GM18502 (cell line): ENCODE results near the gene ATL1.
A peak's percentile ranks its signal among the peaks of the same experiment; 100 is the strongest.

Source experiments
- ATAC-seq: cut with Tn5 transposase; IDR thresholded peaks from one replicate; pipeline ENCODE4 v1.9.1; 2021; ENCODE audit warnings: mild to moderate bottlenecking; ENCODE audit not compliant: unreplicated experiment, poor library complexity

The ATL1 gene

DNA sequence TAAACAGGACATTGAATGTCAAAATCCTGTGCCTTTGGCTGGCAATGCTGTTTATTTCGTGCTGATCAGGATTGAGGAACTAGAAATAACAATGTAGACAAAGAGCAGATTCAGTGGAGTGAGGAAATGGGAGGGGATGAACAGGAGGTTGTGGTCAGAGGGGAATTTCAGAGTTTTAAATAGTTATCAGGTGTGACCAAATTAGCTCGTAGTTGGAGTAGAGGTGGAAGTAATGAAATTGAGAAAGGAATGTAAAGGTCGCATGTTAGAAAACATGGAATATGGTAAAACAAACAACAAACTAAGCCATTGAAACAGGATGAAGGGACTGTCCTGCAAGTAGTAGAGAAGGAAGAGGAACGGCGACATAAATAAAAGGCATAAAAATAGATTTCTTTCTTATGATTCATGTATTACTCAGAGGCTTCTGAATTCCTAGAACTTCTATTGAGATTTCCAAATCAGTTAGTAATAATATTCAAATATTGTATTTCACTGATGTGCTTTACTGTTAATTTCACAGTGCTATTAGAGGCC lies 117.7 kb downstream of the ATL1 start:
- ATAC-seq = peak; percentile 71

DNA sequence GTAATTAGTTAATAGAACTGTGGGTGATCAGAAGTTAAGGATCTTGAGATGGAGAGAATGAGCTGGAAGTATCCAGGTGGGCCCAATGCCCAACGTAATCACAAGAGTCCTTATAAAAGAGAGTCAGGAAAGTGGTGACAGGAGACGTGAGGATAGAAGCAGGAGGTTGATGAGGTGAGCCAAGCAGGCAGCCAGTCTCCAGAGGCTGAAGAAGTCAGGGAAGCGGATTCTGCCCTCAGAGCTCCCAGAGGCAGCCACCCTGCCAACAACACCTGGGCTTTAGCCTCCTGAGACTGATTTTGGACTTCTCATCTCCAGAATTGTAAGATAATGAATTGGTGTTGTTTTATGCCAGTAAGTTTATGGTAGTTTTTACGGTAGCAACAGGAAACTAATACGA lies 118.2 kb downstream of the ATL1 start:
- ATAC-seq = no peak

DNA sequence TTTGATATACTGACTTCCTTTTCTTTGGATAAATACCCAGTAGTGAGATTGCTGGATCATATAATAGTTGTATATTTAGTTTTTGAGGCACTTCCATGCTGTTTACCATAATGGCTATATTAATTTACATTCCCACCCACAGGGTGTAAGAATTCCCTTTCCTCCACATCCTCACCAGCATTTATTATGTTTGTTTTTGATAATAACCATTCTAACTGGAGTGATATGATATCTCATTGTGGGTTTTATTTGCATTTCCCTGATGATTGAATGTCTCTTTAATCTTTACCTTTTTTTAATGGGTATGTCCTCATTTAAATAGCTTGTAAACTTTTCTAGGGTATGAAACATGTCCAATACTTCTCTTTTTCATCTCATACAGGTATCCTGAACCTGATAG lies 119.7 kb downstream of the ATL1 start:
- ATAC-seq = no peak
